A549 (cell line): ENCODE results near the gene PGM1. TPM values are rescaled to one million over a fixed set of nuclear protein-coding genes. Genes with fewer than 3 reads are reported as not detected.

Source experiments
- ATAC-seq, 2 experiments: fragments of 200-7000 bp in 1 of 2; fragments of >200 bp in 1 of 2; cut with Nextera tagmentation in 1 of 2; cut with Tn5 transposase in 1 of 2; 3 replicates each; pipeline versions ENCODE4 v1.8.0 to v1.9.1; 2018 to 2020; ENCODE audit warnings: mild to moderate bottlenecking in 1 of 2, moderate library complexity in 1 of 2
- CTCF ChIA-PET: fragments of 300-600 bp; sonication (Branson Sonifier 250); formaldehyde crosslinking; extraction: SDS; loops from one replicate; lab custom pipeline; 2021; ENCODE audit warnings: antibody characterized with exemption, inconsistent platforms; lab: Yijun Ruan, JAX
- POLR2A ChIA-PET: fragments of 350-600 bp; formaldehyde crosslinking; extraction: SDS; loops from one replicate; lab custom pipeline; 2021; ENCODE audit warnings: antibody characterized with exemption, inconsistent platforms; lab: Yijun Ruan, JAX
- DNase-seq, 2 experiments: peaks; one replicate each; pipeline versions ENCODE4 v3.0.0 to v3.0.0-alpha.2; 2011 to 2016; ENCODE audit warnings: low read depth in 1 of 2, low spot score in 1 of 2
- FAIRE-seq: peaks from 2 replicates; lab custom pipeline; 2011; peaks lifted over from hg19 to GRCh38; lab: Jason Lieb, UNC
- H3K27ac ChIP-seq, 2 experiments: fragments of >200 bp; sonication (Bioruptor Twin); formaldehyde crosslinking; 3 replicates each; pipeline ENCODE4 v1.5.1; 2016 to 2017
- H3K4me1 ChIP-seq: fragments of >200 bp; sonication (Bioruptor Twin); formaldehyde crosslinking; 3 replicates; pipeline ENCODE4 v1.6.1; 2016
- H3K4me2 ChIP-seq: fragments of >200 bp; sonication (Bioruptor Twin); formaldehyde crosslinking; 3 replicates; pipeline ENCODE4 v1.6.1; 2016
- H3K4me3 ChIP-seq: fragments of >200 bp; sonication (Bioruptor Twin); formaldehyde crosslinking; 3 replicates; pipeline ENCODE4 v1.5.1; 2016
- H3K9me3 ChIP-seq: fragments of >200 bp; sonication (Bioruptor Twin); formaldehyde crosslinking; 3 replicates; pipeline ENCODE4 v1.6.1; 2016
- BCL3 ChIP-seq: fragments of >200 bp; sonication (Bioruptor Twin); formaldehyde crosslinking; IDR thresholded peaks from 3 replicates; pipeline ENCODE4 v1.6.1; 2016
- BHLHE40 ChIP-seq: IDR thresholded peaks from 2 replicates; pipeline ENCODE4 v1.6.1; 2012; ENCODE audit warnings: low read depth, low read length, inconsistent platforms
- CBX8 ChIP-seq: fragments of 200-600 bp; sonication (generic); IDR thresholded peaks from 2 replicates; pipeline ENCODE4 v1.6.1; 2016
- CEBPB ChIP-seq, 2 experiments: fragments of >200 bp in 1 of 2; sonication (Bioruptor Twin) in 1 of 2; formaldehyde crosslinking in 1 of 2; IDR thresholded peaks; 2 replicates each; pipeline ENCODE4 v1.6.1; 2012 to 2016
- CHD4 ChIP-seq: fragments of 200-600 bp; sonication (generic); IDR thresholded peaks from 2 replicates; pipeline ENCODE4 v1.6.1; 2016; ENCODE audit warnings: antibody characterized with exemption, mild to moderate bottlenecking, borderline replicate concordance
- EHMT2 ChIP-seq: fragments of 200-600 bp; sonication (generic); IDR thresholded peaks from 2 replicates; pipeline ENCODE4 v1.6.1; 2016; ENCODE audit warnings: antibody characterized with exemption, low read depth, mild to moderate bottlenecking, moderate library complexity
- FOSB ChIP-seq: fragments of 250-450 bp; sonication (Bioruptor Pico); IDR thresholded peaks from 2 replicates; pipeline ENCODE4 v1.5.0; 2020; ENCODE audit warnings: mild to moderate bottlenecking, moderate library complexity
- FOXS1 ChIP-seq: fragments of 250-450 bp; sonication (Bioruptor Pico); IDR thresholded peaks from 2 replicates; pipeline ENCODE4 v1.5.0; 2020; ENCODE audit warnings: mild to moderate bottlenecking, moderate library complexity
- HMGXB4 ChIP-seq: fragments of 250-450 bp; sonication (Bioruptor Pico); IDR thresholded peaks from 2 replicates; pipeline ENCODE4 v1.5.0; 2021; ENCODE audit warnings: mild to moderate bottlenecking, moderate library complexity, borderline replicate concordance
- HOXB13 ChIP-seq: fragments of 250-450 bp; sonication (Bioruptor Pico); IDR thresholded peaks from 2 replicates; pipeline ENCODE4 v1.5.0; 2020; ENCODE audit warnings: low read depth, mild to moderate bottlenecking, moderate library complexity
- MAX ChIP-seq: IDR thresholded peaks from 2 replicates; pipeline ENCODE4 v1.6.1; 2012
- MAZ ChIP-seq: fragments of 150-350 bp; IDR thresholded peaks from 2 replicates; pipeline ENCODE4 v1.6.1; 2014; ENCODE audit warnings: antibody characterized with exemption, low read depth, low read length, borderline replicate concordance
- NPAS2 ChIP-seq: fragments of 250-450 bp; sonication (Bioruptor Pico); IDR thresholded peaks from 2 replicates; pipeline ENCODE4 v1.8.0; 2022; ENCODE audit warnings: mild to moderate bottlenecking, moderate library complexity, borderline replicate concordance
- NR3C1 ChIP-seq: fragments of >200 bp; sonication (Bioruptor Twin); formaldehyde crosslinking; IDR thresholded peaks from 3 replicates; pipeline ENCODE4 v1.6.1; 2017
- PBX3 ChIP-seq: IDR thresholded peaks from 2 replicates; pipeline ENCODE4 v1.6.1; 2012
- PHF8 ChIP-seq: fragments of 200-600 bp; sonication (generic); IDR thresholded peaks from 2 replicates; pipeline ENCODE4 v1.6.1; 2016; ENCODE audit warnings: low read depth, mild to moderate bottlenecking, antibody characterized with exemption, moderate library complexity, borderline replicate concordance
- RAD21 ChIP-seq, 2 experiments: fragments of >200 bp in 1 of 2; sonication (Bioruptor Twin) in 1 of 2; formaldehyde crosslinking in 1 of 2; IDR thresholded peaks in 1 of 2; conservative IDR thresholded peaks in 1 of 2; 2 replicates in 1 of 2; 3 replicates in 1 of 2; pipeline ENCODE4 v1.6.1; 2012 to 2018; ENCODE audit warnings: inconsistent platforms in 1 of 2
- RCOR1 ChIP-seq: fragments of 150-350 bp; IDR thresholded peaks from 2 replicates; pipeline ENCODE4 v1.6.1; 2014; ENCODE audit warnings: antibody characterized with exemption, low read length, low read depth
- REST ChIP-seq: fragments of 200-600 bp; sonication (generic); IDR thresholded peaks from 2 replicates; pipeline ENCODE4 v1.6.1; 2016; ENCODE audit warnings: antibody characterized with exemption, mild to moderate bottlenecking, moderate library complexity
- SREBF2 ChIP-seq: fragments of 450-650 bp; IDR thresholded peaks from 2 replicates; pipeline ENCODE4 v1.6.1; 2014; ENCODE audit warnings: mild to moderate bottlenecking, moderate library complexity
- TFCP2L1 ChIP-seq: fragments of 250-450 bp; sonication (Bioruptor Pico); IDR thresholded peaks from 2 replicates; pipeline ENCODE4 v1.5.0; 2021; ENCODE audit warnings: mild to moderate bottlenecking
- ZNF302 ChIP-seq: fragments of 250-450 bp; sonication (Bioruptor Pico); IDR thresholded peaks from 2 replicates; pipeline ENCODE4 v1.9.0; 2021; ENCODE audit warnings: inconsistent platforms, mild to moderate bottlenecking, moderate library complexity
- WGBS: methylation state at CpG from one replicate; pipeline ENCODE4 v1.1.6; 2017; ENCODE audit errors: missing lambda C conversion rate; 5-methylcytosine and 5-hydroxymethylcytosine counted together
- polyA plus RNA-seq, 4 experiments: library from polyadenylated mRNA; depleted of rRNA in 3 of 4; stranded (reverse); fragments of >200 nt; fragmentation: RNase III in 1 of 4; extraction: RNeasy Plus Mini Kit Qiagen cat#74134 plus additional on column Dnase treatment in 1 of 4; gene quantifications; 2 replicates in 3 of 4; 3 replicates in 1 of 4; pipeline ENCODE4 v1.2.3, GENCODE V29; 2011 to 2017

The PGM1 gene
- polyA plus RNA-seq, 2 of the 4 experiments (the other 2 are of a cell fraction) = 25.5 to 50.2 TPM

GRCh38 chr1:63622849-63623566 is 29.8 kb downstream of the PGM1 start:
- POLR2A ChIA-PET = no interaction called here
- no peak for ATAC-seq
- WGBS = 95% methylated on average over 7 of the region's 7 CpGs

GRCh38 chr1:63623952-63624351 is 30.7 kb downstream of the PGM1 start:
- peaks cover 16% of the 10 kb centered on the region for H3K4me1 ChIP-seq
- no peak overlapping the region for H3K4me2 ChIP-seq
- POLR2A ChIA-PET = no interaction called here
- no peak for FAIRE-seq
- CTCF ChIA-PET = interaction anchor here (0.7 kb wide), 1 partner anchor 619 kb away, joined by 3 read pairs; no protein-coding TSS in a partner anchor
- no peaks in the 10 kb centered on the region for H3K9me3 ChIP-seq
- no peak for ATAC-seq
- TF ChIP-seq PBX3 = no peak
- TF ChIP-seq HMGXB4 (CRISPR knock-in tag) = no peak
- TF ChIP-seq BCL3 = no peak
- TF ChIP-seq FOXS1 (CRISPR knock-in tag) = no peak
- no peak for TF ChIP-seq SREBF2
- TF ChIP-seq EHMT2 = no peak
- no peak for TF ChIP-seq RCOR1
- no peak for TF ChIP-seq NPAS2
- no peak for TF ChIP-seq TFCP2L1 (CRISPR knock-in tag)
- no peak for TF ChIP-seq ZNF302 (CRISPR knock-in tag)
- TF ChIP-seq CBX8 = no peak
- no peak for TF ChIP-seq CEBPB (IDR thresholded peaks at IDR 0.05)
- TF ChIP-seq MAX = no peak
- TF ChIP-seq NR3C1 = no peak
- no peak for TF ChIP-seq REST
- TF ChIP-seq PHF8 = no peak
- no peak overlapping the region for H3K4me3 ChIP-seq
- no peak for DNase-seq
- no peak overlapping the region for H3K27ac ChIP-seq
- 86% methylated on average over 4 of the region's 4 CpGs for WGBS

More at GRCh38 chr1:63622849-63623566, 29.8 kb downstream of the PGM1 start:
- Histone ChIP-seq H3K9me3 (no peaks in the 10 kb centered on the region), H3K4me3 (no peak overlapping the region), H3K27ac (no peak overlapping the region), H3K4me1 (peaks cover 12% of the 10 kb centered on the region), H3K4me2 (no peak overlapping the region)
- FAIRE-seq = no peak
- DNase-seq = no peak
- CTCF ChIA-PET = interaction anchor here (0.9 to 4.6 kb wide), 2 partner anchors 10 to 621 kb away, joined by 3 to 14 read pairs; no protein-coding TSS in a partner anchor
- no peak for TF ChIP-seq CHD4
- no peak for TF ChIP-seq MAZ
- TF ChIP-seq SREBF2 = no peak
- no peak for TF ChIP-seq MAX
- no peak for TF ChIP-seq BHLHE40
- no peak for TF ChIP-seq HOXB13 (CRISPR knock-in tag)
- TF ChIP-seq FOSB (CRISPR knock-in tag) = no peak
- TF ChIP-seq TFCP2L1 (CRISPR knock-in tag) = no peak
- TF ChIP-seq RAD21 (conservative IDR thresholded peaks at IDR 0.05 in 1 of 2, IDR thresholded peaks at IDR 0.05 in 1 of 2) = no peak
